Mesothelial cell of epicardium (in vitro differentiated cells): ENCODE measurements around the gene LRRC27. TPM values are rescaled to one million over a fixed set of nuclear protein-coding genes. Genes with fewer than 3 reads are reported as not detected.

Experiments
- DNase-seq, 2 experiments: peaks; one replicate each; pipeline ENCODE4 v3.0.0; 2021; ENCODE audit warnings: low spot score in 2 of 2; ENCODE audit not compliant: unreplicated experiment in 2 of 2
- H3K27ac Mint-ChIP-seq: 2 replicates; pipeline ENCODE4 v1.8.0; 2021; ENCODE audit warnings: mixed read lengths
- H3K27me3 Mint-ChIP-seq: 2 replicates; pipeline ENCODE4 v1.8.0; 2021; ENCODE audit warnings: low read depth, mixed read lengths
- H3K36me3 Mint-ChIP-seq: 2 replicates; pipeline ENCODE4 v1.8.0; 2021; ENCODE audit warnings: mixed read lengths
- H3K4me1 Mint-ChIP-seq: 2 replicates; pipeline ENCODE4 v1.8.0; 2021; ENCODE audit warnings: mixed read lengths
- H3K4me3 Mint-ChIP-seq: 2 replicates; pipeline ENCODE4 v1.8.0; 2021; ENCODE audit warnings: mild to moderate bottlenecking, moderate library complexity, mixed read lengths
- H3K9me3 Mint-ChIP-seq: 2 replicates; pipeline ENCODE4 v1.8.0; 2021; ENCODE audit warnings: mixed read lengths
- total RNA-seq: library from RNA; stranded (reverse); gene quantifications from 3 replicates; pipeline ENCODE4 v1.2.1, GENCODE V29; 2021
- TF ChIP-seq, protein P1 (sequence below): fragments of 200-600 bp; sonication (generic); IDR thresholded peaks from one replicate; pipeline ENCODE4 v1.5.0; 2021; ENCODE audit warnings: antibody characterized with exemption; ENCODE audit not compliant: unreplicated experiment

The LRRC27 gene
- total RNA-seq, 1 donor from 2014 or later: 15.2 TPM

DNA sequence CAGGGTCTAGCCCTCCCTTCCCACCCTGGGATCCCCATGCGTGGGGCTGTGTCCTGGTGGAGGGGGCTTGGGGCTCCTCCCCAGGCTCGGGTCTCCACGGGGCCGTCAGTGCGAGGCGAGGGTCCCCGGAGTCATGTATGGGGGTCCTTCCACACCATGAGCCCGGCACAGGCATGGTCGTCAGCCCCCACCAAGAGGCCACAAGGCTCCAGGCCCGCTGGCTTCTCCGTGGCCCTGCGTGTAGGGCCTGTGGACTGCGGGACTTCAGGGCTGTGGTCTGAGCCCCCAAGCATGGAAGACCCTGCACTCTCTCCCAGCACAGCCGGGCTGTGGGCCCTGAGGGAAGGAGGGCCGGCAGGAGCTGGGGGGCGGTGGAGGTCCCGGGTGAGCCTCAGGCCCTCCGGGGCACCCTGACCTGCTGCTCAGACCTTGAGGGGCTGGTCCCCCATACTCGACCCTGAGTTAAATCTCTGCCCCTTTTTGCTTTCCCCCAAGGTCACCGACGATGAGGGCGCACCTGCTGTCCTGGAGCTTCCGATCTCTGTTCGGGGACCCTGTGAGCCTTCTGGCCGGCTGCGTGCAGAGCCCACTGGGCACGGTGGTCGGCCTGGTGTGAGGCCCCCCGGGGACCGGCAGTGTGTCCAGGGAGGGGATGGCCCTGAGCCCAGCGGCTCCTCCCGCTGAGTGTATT lies 84.7 kb downstream of the LRRC27 start:
- Mint-ChIP-seq H3K9me3 (no peaks in the 10 kb centered on the region), H3K27me3 (no peaks in the 10 kb centered on the region), H3K4me3 (no peak overlapping the region), H3K27ac (no peak overlapping the region), H3K4me1 (peaks cover 69% of the 10 kb centered on the region), H3K36me3 (no peaks in the 10 kb centered on the region)
- TF ChIP-seq, protein P1, sequence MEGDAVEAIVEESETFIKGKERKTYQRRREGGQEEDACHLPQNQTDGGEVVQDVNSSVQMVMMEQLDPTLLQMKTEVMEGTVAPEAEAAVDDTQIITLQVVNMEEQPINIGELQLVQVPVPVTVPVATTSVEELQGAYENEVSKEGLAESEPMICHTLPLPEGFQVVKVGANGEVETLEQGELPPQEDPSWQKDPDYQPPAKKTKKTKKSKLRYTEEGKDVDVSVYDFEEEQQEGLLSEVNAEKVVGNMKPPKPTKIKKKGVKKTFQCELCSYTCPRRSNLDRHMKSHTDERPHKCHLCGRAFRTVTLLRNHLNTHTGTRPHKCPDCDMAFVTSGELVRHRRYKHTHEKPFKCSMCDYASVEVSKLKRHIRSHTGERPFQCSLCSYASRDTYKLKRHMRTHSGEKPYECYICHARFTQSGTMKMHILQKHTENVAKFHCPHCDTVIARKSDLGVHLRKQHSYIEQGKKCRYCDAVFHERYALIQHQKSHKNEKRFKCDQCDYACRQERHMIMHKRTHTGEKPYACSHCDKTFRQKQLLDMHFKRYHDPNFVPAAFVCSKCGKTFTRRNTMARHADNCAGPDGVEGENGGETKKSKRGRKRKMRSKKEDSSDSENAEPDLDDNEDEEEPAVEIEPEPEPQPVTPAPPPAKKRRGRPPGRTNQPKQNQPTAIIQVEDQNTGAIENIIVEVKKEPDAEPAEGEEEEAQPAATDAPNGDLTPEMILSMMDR: no peak
- DNase-seq: no peak

DNA sequence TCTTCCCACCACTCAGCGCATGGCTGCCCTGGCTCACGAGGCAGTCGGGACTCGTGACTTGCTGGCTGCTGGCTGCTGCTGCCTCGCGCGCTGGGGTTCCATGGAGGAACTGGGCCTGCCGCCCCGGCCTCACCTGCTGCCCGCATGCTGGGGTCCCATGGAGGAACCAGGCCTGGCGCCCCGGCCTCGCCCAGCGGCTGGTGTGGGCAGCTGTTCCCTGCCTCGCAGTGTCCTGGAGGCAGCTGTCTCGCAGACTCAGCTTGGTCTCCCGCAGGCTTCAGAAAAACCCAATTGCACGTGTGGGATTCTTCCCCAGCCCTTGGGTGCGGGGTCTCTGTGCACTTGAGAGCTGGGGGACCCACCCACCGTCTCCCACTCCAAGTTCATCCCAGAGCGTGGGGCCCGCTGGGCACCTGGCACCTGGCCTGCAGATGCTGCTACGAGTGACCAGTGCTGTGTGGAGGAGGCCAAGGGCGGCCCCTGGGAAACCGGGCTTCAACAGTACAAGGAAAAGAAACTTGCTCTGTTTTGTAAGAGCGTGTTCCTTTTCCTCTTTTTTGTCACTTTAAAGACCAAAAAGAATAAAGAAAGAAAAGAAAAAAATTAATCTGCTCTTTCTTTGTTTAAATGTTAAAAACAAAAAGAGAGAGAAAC lies 85.4 kb downstream of the LRRC27 start:
- Mint-ChIP-seq H3K4me1 (peaks cover 67% of the 10 kb centered on the region), H3K4me3 (no peak overlapping the region), H3K27ac (peak overlapping the region; percentile 34), H3K27me3 (no peaks in the 10 kb centered on the region), H3K36me3 (no peaks in the 10 kb centered on the region), H3K9me3 (no peaks in the 10 kb centered on the region)
- TF ChIP-seq, protein P1: no peak
- DNase-seq: no peak

DNA sequence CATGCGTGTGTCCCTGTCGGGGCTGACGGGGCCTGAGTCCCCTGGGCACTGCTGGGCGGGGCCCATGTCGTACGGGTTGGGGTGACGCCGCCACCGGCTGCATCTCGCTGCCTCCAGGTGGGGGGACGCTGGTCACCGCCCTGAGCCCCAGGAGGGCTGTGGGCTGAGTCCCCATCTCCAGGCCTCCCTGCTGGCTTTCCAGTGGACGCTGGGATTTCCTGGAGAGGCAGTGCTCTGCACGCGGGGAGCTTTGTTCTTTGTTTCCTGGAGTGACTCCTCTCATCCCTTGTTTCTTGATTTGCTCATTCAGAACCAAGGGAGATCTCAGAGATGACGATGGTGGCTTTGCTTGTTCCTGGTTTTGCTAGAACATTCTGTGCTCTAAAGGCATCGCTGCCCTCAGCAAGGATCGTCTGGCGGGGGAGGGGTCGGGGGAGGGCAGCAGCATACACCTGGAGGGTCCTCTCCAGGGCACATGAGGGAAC lies 86.0 kb downstream of the LRRC27 start:
- Mint-ChIP-seq H3K36me3 (no peaks in the 10 kb centered on the region), H3K27me3 (no peaks in the 10 kb centered on the region), H3K4me3 (no peak overlapping the region), H3K27ac (peak overlapping the region; percentile 90), H3K4me1 (peaks cover 67% of the 10 kb centered on the region), H3K9me3 (no peaks in the 10 kb centered on the region)
- TF ChIP-seq, protein P1: no peak
- no peak for DNase-seq

DNA sequence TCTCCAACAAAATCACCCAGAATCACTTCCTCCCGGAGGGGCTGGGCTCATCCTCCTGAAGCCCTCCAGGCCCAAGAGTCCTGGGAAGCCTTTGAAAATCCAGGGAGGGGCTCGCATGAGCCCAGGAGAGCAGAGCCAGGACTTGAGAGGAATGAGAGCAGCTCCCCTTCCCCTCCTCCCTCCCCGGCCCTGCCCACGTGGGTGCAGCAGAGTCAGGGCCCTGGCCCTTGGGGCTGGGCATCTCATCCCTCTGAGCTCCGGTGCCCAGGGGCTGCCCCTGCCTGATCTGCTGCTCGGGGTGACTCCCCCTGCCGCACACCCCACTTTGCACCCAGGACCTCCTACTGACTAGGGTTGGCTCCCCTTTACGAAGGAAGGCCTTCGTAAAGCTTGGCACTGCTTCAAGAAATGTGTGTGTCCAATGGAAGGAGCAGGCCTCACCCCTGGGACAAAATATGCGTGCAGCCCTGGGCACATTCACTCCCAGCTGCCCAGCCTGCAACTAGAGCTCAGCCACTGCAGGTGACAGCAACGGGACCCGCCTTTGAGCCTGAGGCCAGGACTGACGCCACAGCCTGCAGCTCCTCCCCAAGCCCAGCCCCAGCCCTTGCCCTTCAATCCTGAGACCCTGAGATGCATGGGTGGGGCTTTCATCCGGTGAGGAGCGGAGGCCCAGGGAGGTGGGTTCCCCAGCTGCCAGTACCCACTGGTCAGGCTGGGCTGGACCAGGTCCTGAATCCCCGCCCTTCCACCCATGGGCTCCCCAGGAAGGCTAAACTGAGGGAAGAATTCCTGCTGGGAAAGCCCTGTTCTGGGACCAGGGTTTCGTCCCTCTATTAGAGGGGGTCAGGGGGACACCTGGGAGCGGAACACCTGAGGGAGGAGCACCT lies 86.8 kb downstream of the LRRC27 start:
- peak overlapping the region; percentile 90 for H3K27ac Mint-ChIP-seq
- no peaks in the 10 kb centered on the region for H3K27me3 Mint-ChIP-seq
- no peaks in the 10 kb centered on the region for H3K9me3 Mint-ChIP-seq
- H3K36me3 Mint-ChIP-seq: no peaks in the 10 kb centered on the region
- no peak for DNase-seq
- H3K4me3 Mint-ChIP-seq: no peak overlapping the region
- TF ChIP-seq, protein P1: no peak
- H3K4me1 Mint-ChIP-seq: peaks cover 68% of the 10 kb centered on the region

DNA sequence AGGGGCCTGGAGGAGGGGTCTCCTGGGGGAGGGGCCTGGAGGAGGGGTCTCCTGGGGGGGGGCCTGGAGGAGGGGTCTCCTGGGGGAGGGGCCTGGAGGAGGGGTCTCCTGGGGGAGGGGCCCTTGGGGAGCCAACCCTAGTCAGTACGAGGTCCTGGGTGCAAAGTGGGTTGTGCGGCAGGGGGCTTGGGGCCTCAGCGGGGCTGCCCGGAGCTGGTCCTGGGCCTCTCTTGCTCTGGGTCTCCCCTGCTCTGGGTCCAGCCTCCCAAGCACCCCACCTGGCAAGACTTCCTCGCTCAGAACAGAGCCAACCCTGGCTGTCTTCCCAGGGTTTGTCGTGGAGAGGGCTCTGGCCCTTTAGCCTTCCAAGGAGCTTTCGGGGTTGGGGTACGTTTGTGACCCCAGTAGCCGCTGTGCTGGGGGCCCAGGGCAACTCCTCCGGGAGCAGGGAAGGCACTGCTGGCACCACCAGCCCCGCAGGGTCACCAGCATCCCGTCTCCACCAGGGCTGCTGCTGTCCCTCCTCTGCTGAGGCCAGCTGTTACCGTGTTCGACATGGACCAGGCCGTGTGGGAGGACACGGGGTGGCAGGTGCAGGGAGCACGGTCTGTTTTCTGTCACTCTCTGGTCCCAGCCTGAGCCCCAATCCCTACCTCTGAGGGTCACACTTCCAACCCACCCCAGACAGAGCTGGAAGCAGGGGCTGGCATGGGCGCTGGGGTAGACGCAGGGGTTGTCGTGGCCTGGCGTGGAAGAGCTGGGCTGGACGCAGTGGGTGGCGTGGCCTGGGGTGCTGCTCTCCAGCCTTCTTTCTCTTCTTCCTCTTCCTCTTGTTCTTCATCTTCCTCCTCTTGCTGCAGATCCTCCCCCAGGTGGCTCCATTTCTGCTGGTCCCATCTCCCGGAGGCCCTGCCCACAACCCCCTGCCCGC lies 87.8 kb downstream of the LRRC27 start:
- Mint-ChIP-seq H3K4me1 (peaks cover 64% of the 10 kb centered on the region), H3K9me3 (no peaks in the 10 kb centered on the region)
- DNase-seq: no peak

More for the DNA sequence above, 87.8 kb downstream of the LRRC27 start:
- no peaks in the 10 kb centered on the region for H3K36me3 Mint-ChIP-seq
- peak overlapping the region; percentile 87 for H3K27ac Mint-ChIP-seq
- no peak overlapping the region for H3K4me3 Mint-ChIP-seq
- TF ChIP-seq, protein P1: no peak
- no peaks in the 10 kb centered on the region for H3K27me3 Mint-ChIP-seq
